Kidney epithelial cell (primary cell): ENCODE results near the gene MRTO4. TPM values are rescaled to one million over a fixed set of nuclear protein-coding genes. Genes with fewer than 3 reads are reported as not detected.

ENCODE experiments used
- DNase-seq: peaks from one replicate; pipeline ENCODE4 v3.0.0-alpha.2; 2010; ENCODE audit warnings: low read depth
- H3K27me3 ChIP-seq: 2 replicates; pipeline ENCODE4 v1.6.0; 2011; ENCODE audit warnings: low read length; ENCODE audit not compliant: control insufficient read depth, insufficient read depth
- H3K36me3 ChIP-seq: 2 replicates; pipeline ENCODE4 v1.5.1; 2011; ENCODE audit warnings: low read length; ENCODE audit not compliant: control insufficient read depth, insufficient read depth
- H3K4me3 ChIP-seq: 2 replicates; pipeline ENCODE4 v1.5.1; 2011; ENCODE audit warnings: low read depth, mild to moderate bottlenecking, control low read depth, low read length
- CTCF ChIP-seq: IDR thresholded peaks from 2 replicates; pipeline ENCODE4 v1.5.1; 2011; ENCODE audit warnings: mild to moderate bottlenecking, moderate library complexity, low read length, control low read depth, inconsistent platforms; ENCODE audit not compliant: insufficient read depth, poor library complexity, severe bottlenecking
- total RNA-seq: library from RNA; depleted of rRNA; stranded (reverse); fragments of >200 nt; gene quantifications from 2 replicates; pipeline ENCODE4 v1.2.3, GENCODE V29; 2015

The MRTO4 gene
- total RNA-seq, 1 donor from 2014 or later: 47.4 TPM

GRCh38 chr1:19305880-19306279, 54.3 kb downstream of the MRTO4 start:
- no peak overlapping the region for H3K4me3 ChIP-seq
- H3K36me3 ChIP-seq: peaks cover 3% of the 10 kb centered on the region
- H3K27me3 ChIP-seq: no peaks in the 10 kb centered on the region
- no peak for TF ChIP-seq CTCF
- DNase-seq: no peak

GRCh38 chr1:19306941-19307340, 55.3 kb downstream of the MRTO4 start:
- TF ChIP-seq CTCF: no peak
- H3K27me3 ChIP-seq: no peaks in the 10 kb centered on the region
- DNase-seq: no peak
- H3K4me3 ChIP-seq: no peak overlapping the region
- H3K36me3 ChIP-seq: peaks cover 3% of the 10 kb centered on the region

GRCh38 chr1:19307794-19308508, 56.3 kb downstream of the MRTO4 start:
- no peak for TF ChIP-seq CTCF
- Histone ChIP-seq H3K4me3 (no peak overlapping the region), H3K36me3 (peaks cover 3% of the 10 kb centered on the region), H3K27me3 (no peaks in the 10 kb centered on the region)
- DNase-seq: no peak

- Histone ChIP-seq H3K27me3 (no peaks in the 10 kb centered on the region), H3K36me3 (peaks cover 3% of the 10 kb centered on the region), H3K4me3 (no peak overlapping the region)
- DNase-seq: no peak
- no peak for TF ChIP-seq CTCF
Observed at GRCh38 chr1:19308509-19308907, 56.9 kb downstream of the MRTO4 start.

- no peaks in the 10 kb centered on the region for H3K27me3 ChIP-seq
- TF ChIP-seq CTCF: no peak
- H3K36me3 ChIP-seq: peaks cover 3% of the 10 kb centered on the region
- H3K4me3 ChIP-seq: no peak overlapping the region
- DNase-seq: no peak
Observed at GRCh38 chr1:19309123-19309813, 57.7 kb downstream of the MRTO4 start.

Other genes starting within 250 kb of the MRTO4 start
- 125 and 128 TPM in 2 replicates for gene UBR4, start 41.5 kb upstream of the MRTO4 start, total RNA-seq
- 64.5 and 79.1 TPM in 2 replicates for gene EMC1, start 281 bp upstream of the MRTO4 start, total RNA-seq
- gene AKR7A3, start 37.0 kb downstream of the MRTO4 start, total RNA-seq: 0.33 and 0.75 TPM in 2 replicates
- 85.6 and 97.4 TPM in 2 replicates for gene AKR7A2, start 60.3 kb downstream of the MRTO4 start, total RNA-seq
- gene SLC66A1, start 60.5 kb downstream of the MRTO4 start, total RNA-seq: 48.8 and 50.6 TPM in 2 replicates
- 93.6 and 105 TPM in 2 replicates for gene CAPZB, start 233.7 kb downstream of the MRTO4 start, total RNA-seq